Sigmoid colon (tissue), 7 donors: ENCODE data around the gene HPS4. TPM values are rescaled to one million over a fixed set of nuclear protein-coding genes. Genes with fewer than 3 reads are reported as not detected.

Experiments
- DNase-seq: peaks from one replicate; pipeline ENCODE4 v3.0.0-alpha.2; 2019
- H3K27ac ChIP-seq, 4 donors: fragments of 200-600 bp; sonication (generic); one replicate each; pipeline ENCODE4 v1.5.1; 2016 to 2019; ENCODE audit warnings: mild to moderate bottlenecking in 1 of 4
- H3K27me3 ChIP-seq, 3 donors: fragments of 200-600 bp; sonication (generic); one replicate each; pipeline ENCODE4 v1.5.1; 2019; ENCODE audit warnings: mild to moderate bottlenecking in 1 of 3
- H3K36me3 ChIP-seq, 4 donors: fragments of 200-600 bp; sonication (generic); one replicate each; pipeline ENCODE4 v1.5.1; 2016 to 2019
- H3K4me1 ChIP-seq, 4 donors: fragments of 200-600 bp; sonication (generic); one replicate each; pipeline ENCODE4 v1.5.1; 2017 to 2019
- H3K4me3 ChIP-seq, 4 donors: fragments of 200-600 bp; sonication (generic); one replicate each; pipeline ENCODE4 v1.5.1; 2017 to 2019; ENCODE audit warnings: mild to moderate bottlenecking in 2 of 4, moderate library complexity in 1 of 4
- H3K9me3 ChIP-seq, 4 donors: fragments of 200-600 bp in 3 of 4; sonication (generic) in 3 of 4; one replicate each; pipeline versions ENCODE4 v1.5.1 to v1.6.1; 2013 to 2019
- EP300 ChIP-seq, 4 donors: sonication (generic); formaldehyde crosslinking; IDR thresholded peaks; one replicate each; pipeline ENCODE4 v1.6.1; 2017; ENCODE audit warnings: antibody characterized with exemption in 4 of 4
- POLR2A ChIP-seq, 2 donors: fragments of 450-650 bp; IDR thresholded peaks; one replicate each; pipeline ENCODE4 v1.6.1; 2016; ENCODE audit warnings: antibody characterized with exemption in 2 of 2, mild to moderate bottlenecking in 2 of 2, moderate library complexity in 2 of 2
- POLR2AphosphoS5 ChIP-seq, 4 donors: sonication (generic); formaldehyde crosslinking; IDR thresholded peaks; one replicate each; pipeline ENCODE4 v1.6.1; 2017; ENCODE audit warnings: antibody characterized with exemption in 4 of 4
- WGBS, 2 donors: extraction: QIAGEN DNeasy Blood & Tissue Kit; methylation state at CpG; one replicate each; pipeline ENCODE4 v1.1.7; 2013; 5-methylcytosine and 5-hydroxymethylcytosine counted together
- intact Hi-C: fragments of 100-400 bp; cut with DNase I; formaldehyde crosslinking; loops from one replicate; pipeline ENCODE4 v1.15.1; 2023
- polyA plus RNA-seq, 3 donors: library from polyadenylated mRNA; stranded (reverse); fragments of 200-250 nt; gene quantifications; one replicate each; pipeline ENCODE4 v1.2.3, GENCODE V29; 2013
- total RNA-seq, 4 donors: library from RNA; depleted of rRNA; stranded (reverse); fragments of >200 nt; gene quantifications; one replicate each; pipeline ENCODE4 v1.1.0, GENCODE V29; 2016
- TF ChIP-seq, protein P1 (sequence below), 4 experiments: fragments of 450-650 bp in 3 of 4; fragments of 200-600 bp in 1 of 4; IDR thresholded peaks; one replicate each; pipeline ENCODE4 v1.5.1; 2016 to 2019; ENCODE audit warnings: antibody characterized with exemption in 4 of 4, mild to moderate bottlenecking in 3 of 4, moderate library complexity in 2 of 4
- donor health status: healthy with polysubstance abuse.
- donor health status: Bipolar disorder and iron deficiency.
- donor health status: healthy.

Gene HPS4
- total and polyA plus RNA-seq, 7 donors: 4.8 to 48.7 (median 19.0) TPM

DNA sequence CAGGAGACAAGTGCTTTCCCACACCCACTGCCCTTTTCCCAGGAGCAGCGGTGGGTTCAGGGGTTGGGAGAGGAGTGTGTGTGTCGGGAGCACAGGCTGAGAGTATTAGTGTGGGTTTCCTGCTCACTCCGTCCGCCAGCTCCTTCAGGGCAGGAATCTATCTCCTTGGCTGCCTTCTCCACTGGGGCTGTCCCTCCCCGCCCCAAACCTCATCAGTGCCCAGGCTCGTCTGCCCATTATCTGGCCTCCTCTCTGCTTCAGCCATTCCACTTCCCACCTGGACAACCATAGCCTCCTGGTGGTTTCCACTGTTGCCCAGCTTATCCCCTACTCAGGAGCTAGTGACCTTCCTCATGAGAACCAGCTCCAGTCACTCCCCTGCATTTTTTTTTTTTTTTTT lies 34.6 kb downstream of the HPS4 start:
- TF ChIP-seq POLR2AphosphoS5 (IDR thresholded peaks at IDR 0.05) (no peak), POLR2A (IDR thresholded peaks at IDR 0.05) (no peak)
- no peak overlapping the region for H3K27ac ChIP-seq
- H3K4me1 ChIP-seq: peaks cover 0 to 23% (median 17%) of the 10 kb centered on the region in 4 donors
- H3K36me3 ChIP-seq: peaks cover 0 to 41% (median 26%) of the 10 kb centered on the region in 4 donors
- 86% methylated on average over 6 of the region's 6 CpGs for WGBS, 2 donors
- no peak for DNase-seq
- H3K9me3 ChIP-seq: no peaks in the 10 kb centered on the region
- H3K27me3 ChIP-seq: no peaks in the 10 kb centered on the region
- no peak overlapping the region for H3K4me3 ChIP-seq
- intact Hi-C loops: no loop called here

DNA sequence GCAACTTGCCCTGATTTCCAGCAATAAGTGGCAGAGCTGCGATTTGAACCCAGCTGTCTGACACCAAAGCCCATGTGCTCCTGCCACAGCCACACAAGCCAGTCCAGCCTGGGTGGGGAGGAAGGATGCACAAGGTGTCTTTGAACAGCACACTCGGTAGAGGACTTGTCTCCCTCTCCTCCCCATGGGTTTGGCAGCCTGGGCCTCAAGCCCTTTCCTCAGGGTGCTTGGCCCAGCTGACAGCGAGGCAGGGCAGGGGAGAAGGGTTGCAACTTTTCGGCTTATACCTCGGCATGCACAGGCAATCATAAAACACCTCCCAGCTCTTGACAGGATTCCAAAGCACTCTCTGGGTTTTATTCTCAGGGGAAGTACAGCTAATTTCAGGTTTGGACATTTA lies 35.2 kb downstream of the HPS4 start:
- Histone ChIP-seq H3K4me3 (no peak overlapping the region), H3K27ac (no peak overlapping the region), H3K9me3 (no peaks in the 10 kb centered on the region), H3K27me3 (no peaks in the 10 kb centered on the region), H3K4me1 (peaks cover 0 to 23% (median 17%) of the 10 kb centered on the region in 4 donors), H3K36me3 (peaks cover 0 to 35% (median 20%) of the 10 kb centered on the region in 4 donors)
- TF ChIP-seq, protein P1, sequence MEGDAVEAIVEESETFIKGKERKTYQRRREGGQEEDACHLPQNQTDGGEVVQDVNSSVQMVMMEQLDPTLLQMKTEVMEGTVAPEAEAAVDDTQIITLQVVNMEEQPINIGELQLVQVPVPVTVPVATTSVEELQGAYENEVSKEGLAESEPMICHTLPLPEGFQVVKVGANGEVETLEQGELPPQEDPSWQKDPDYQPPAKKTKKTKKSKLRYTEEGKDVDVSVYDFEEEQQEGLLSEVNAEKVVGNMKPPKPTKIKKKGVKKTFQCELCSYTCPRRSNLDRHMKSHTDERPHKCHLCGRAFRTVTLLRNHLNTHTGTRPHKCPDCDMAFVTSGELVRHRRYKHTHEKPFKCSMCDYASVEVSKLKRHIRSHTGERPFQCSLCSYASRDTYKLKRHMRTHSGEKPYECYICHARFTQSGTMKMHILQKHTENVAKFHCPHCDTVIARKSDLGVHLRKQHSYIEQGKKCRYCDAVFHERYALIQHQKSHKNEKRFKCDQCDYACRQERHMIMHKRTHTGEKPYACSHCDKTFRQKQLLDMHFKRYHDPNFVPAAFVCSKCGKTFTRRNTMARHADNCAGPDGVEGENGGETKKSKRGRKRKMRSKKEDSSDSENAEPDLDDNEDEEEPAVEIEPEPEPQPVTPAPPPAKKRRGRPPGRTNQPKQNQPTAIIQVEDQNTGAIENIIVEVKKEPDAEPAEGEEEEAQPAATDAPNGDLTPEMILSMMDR (IDR thresholded peaks at IDR 0.05): no peak
- TF ChIP-seq POLR2A (IDR thresholded peaks at IDR 0.05) (no peak), POLR2AphosphoS5 (IDR thresholded peaks at IDR 0.05) (no peak), EP300 (IDR thresholded peaks at IDR 0.05) (no peak)
- intact Hi-C loops: no loop called here
- WGBS, 2 donors: 50 to 81% methylated on average over 5 of the region's 5 CpGs
- no peak for DNase-seq

DNA sequence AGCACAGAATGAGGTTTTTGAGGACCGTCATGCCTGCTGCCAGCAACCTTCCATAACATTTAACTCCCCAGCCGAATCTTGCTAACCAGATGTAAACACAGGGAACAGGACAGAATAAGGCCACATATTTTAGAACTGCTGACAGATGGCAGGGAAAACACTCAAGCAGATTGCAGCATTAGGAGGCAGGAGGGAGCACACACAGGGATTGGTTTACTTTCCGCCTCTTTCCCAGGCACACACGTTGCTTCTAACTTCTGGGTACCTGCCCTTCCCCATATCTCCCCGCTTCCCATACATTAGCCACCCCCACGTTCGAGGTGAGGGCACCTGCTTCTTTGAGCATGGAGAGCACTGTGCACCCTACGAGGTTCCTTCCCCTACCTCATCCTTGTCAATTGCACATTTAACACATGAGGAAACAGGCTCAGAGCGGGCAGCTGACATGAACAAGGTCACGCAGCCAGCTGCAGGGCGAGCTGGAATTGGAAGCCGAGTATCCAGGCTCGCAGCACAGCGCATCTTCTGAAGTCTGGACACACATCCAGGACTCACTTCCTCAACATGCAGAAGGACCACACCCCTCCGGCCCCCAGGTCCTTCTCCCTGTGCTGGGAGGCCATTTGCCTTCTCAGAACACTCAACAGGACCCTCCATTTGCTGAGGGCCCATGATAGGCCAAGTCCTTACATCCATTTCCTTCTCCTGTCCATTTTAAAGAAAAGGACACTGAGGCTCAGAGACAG lies 35.8 kb downstream of the HPS4 start:
- TF ChIP-seq EP300 (IDR thresholded peaks at IDR 0.05): no peak
- peak in 2 of 4 donors; percentile 9 to 32 for TF ChIP-seq POLR2AphosphoS5 (IDR thresholded peaks at IDR 0.05)
- WGBS, 2 donors: 77 to 79% methylated on average over 15 of the region's 15 CpGs
- Histone ChIP-seq H3K4me3 (peak overlapping the region in 2 of 4 donors; percentile 10 to 15), H3K36me3 (peaks cover 0 to 29% (median 14%) of the 10 kb centered on the region in 4 donors), H3K9me3 (no peaks in the 10 kb centered on the region), H3K27me3 (no peaks in the 10 kb centered on the region), H3K27ac (peak overlapping the region in 3 of 4 donors; percentile 41 to 71 (median 63)), H3K4me1 (peaks cover 0 to 23% (median 17%) of the 10 kb centered on the region in 4 donors)
- intact Hi-C loops: no loop called here
- peak; percentile 17 for DNase-seq

DNA sequence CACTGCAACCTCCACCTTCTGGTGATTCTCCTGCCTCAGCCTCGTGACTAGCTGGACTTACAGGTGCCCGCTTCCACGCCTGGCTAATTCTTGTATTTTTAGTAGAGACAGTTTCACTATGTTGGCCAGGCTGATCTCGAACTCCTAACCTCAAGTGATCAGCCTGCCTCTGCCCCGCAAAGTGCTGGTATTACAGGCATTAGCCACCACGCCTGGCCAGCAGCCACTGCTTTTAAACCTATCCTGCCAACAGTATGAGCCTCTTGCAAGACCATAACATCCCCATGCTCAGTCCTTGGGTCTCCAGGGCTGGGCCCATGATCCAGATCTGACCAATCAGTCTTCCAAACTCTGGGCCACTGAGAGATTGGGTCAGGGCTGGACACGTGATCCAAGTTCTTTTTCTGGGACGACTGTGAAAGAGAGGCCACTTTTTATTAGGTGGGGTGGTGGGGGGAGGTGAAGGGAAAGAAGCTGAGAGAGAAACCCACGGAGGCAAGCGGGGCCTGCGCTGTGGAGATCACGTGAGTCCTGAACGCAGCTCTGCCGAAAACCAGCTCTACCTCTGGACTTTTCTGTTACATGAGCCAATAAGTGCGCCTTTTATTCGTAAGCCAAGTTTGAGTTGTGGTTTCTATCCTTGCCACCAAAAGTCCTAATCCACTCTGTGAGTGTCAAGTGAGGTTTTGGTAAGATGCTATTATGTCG lies 36.6 kb downstream of the HPS4 start:
- Histone ChIP-seq H3K9me3 (no peaks in the 10 kb centered on the region), H3K4me3 (peak overlapping the region in 2 of 4 donors; percentile 10 to 15), H3K36me3 (peaks cover 0 to 21% (median 7%) of the 10 kb centered on the region in 4 donors), H3K4me1 (peaks cover 0 to 23% (median 17%) of the 10 kb centered on the region in 4 donors), H3K27me3 (no peaks in the 10 kb centered on the region), H3K27ac (peak overlapping the region in 3 of 4 donors; percentile 41 to 71 (median 63))
- TF ChIP-seq POLR2A (IDR thresholded peaks at IDR 0.05): no peak
- TF ChIP-seq POLR2AphosphoS5 (IDR thresholded peaks at IDR 0.05): peak in 1 of 4 donors; percentile 18
- TF ChIP-seq, protein P1 (IDR thresholded peaks at IDR 0.05): no peak
- TF ChIP-seq EP300 (IDR thresholded peaks at IDR 0.05): no peak
- DNase-seq: peak; percentile 73
- 82 to 89% methylated on average over 17 of the region's 17 CpGs for WGBS, 2 donors
- intact Hi-C loops: no loop called here

DNA sequence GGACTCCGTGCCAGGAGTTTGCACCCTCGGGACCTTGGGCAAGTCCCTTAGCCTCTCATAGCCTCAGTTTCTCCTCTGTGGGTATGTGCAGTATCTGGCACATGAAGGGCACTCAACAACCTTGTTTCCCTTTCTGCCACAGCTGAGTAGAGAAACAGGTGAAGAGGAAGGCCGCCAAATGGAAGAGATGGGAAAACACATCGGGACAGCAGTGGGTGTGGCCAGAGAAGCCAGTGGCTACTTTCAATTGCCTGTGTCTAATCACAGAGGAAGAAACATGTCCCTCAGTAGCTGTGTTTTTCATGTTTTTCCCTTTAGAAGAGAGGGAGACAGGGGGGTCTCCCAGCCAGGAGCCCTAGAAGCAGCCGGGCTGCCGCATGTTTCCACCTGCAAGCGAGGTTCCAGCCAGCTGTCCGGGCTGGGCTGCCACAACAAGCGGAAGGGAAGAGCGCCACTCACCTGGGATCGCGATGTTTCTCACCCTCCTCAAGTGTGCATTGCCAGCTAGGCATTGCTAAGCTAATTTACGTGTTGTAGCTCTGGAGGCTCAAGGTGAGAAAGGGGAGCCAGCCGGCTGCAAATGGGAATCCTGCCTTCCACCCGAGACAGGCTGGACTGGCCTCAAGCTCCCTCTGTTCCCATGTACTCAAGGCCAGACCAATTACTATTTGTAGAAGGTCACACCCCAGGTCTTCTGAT lies 37.9 kb downstream of the HPS4 start:
- intact Hi-C loops: no loop called here
- H3K27ac ChIP-seq: no peak overlapping the region
- H3K27me3 ChIP-seq: no peaks in the 10 kb centered on the region
- H3K4me1 ChIP-seq: peaks cover 0 to 23% (median 17%) of the 10 kb centered on the region in 4 donors
- WGBS, 2 donors: 45 to 81% methylated on average over 15 of the region's 15 CpGs
- no peak for DNase-seq
- peaks cover 0 to 9% (median under 1%) of the 10 kb centered on the region in 4 donors for H3K36me3 ChIP-seq
- TF ChIP-seq POLR2AphosphoS5 (IDR thresholded peaks at IDR 0.05) (no peak), EP300 (IDR thresholded peaks at IDR 0.05) (no peak), POLR2A (IDR thresholded peaks at IDR 0.05) (no peak)
- TF ChIP-seq, protein P1 (IDR thresholded peaks at IDR 0.05): no peak
- H3K9me3 ChIP-seq: no peaks in the 10 kb centered on the region
- H3K4me3 ChIP-seq: no peak overlapping the region
